A549 (cell line): ENCODE results near the gene DYSF. TPM values are rescaled to one million over a fixed set of nuclear protein-coding genes. Genes with fewer than 3 reads are reported as not detected.

Experiments used
- ATAC-seq, 2 experiments: fragments of 200-7000 bp in 1 of 2; fragments of >200 bp in 1 of 2; cut with Nextera tagmentation in 1 of 2; cut with Tn5 transposase in 1 of 2; 3 replicates each; pipeline versions ENCODE4 v1.8.0 to v1.9.1; 2018 to 2020; ENCODE audit warnings: mild to moderate bottlenecking in 1 of 2, moderate library complexity in 1 of 2
- CTCF ChIA-PET: fragments of 300-600 bp; sonication (Branson Sonifier 250); formaldehyde crosslinking; extraction: SDS; loops from one replicate; lab custom pipeline; 2021; ENCODE audit warnings: antibody characterized with exemption, inconsistent platforms; lab: Yijun Ruan, JAX
- POLR2A ChIA-PET: fragments of 350-600 bp; formaldehyde crosslinking; extraction: SDS; loops from one replicate; lab custom pipeline; 2021; ENCODE audit warnings: antibody characterized with exemption, inconsistent platforms; lab: Yijun Ruan, JAX
- DNase-seq, 2 experiments: peaks; one replicate each; pipeline versions ENCODE4 v3.0.0 to v3.0.0-alpha.2; 2011 to 2016; ENCODE audit warnings: low read depth in 1 of 2, low spot score in 1 of 2
- FAIRE-seq: peaks from 2 replicates; lab custom pipeline; 2011; peaks lifted over from hg19 to GRCh38; lab: Jason Lieb, UNC
- H3K27ac ChIP-seq, 2 experiments: fragments of >200 bp; sonication (Bioruptor Twin); formaldehyde crosslinking; 3 replicates each; pipeline ENCODE4 v1.5.1; 2016 to 2017
- H3K4me1 ChIP-seq: fragments of >200 bp; sonication (Bioruptor Twin); formaldehyde crosslinking; 3 replicates; pipeline ENCODE4 v1.6.1; 2016
- H3K4me2 ChIP-seq: fragments of >200 bp; sonication (Bioruptor Twin); formaldehyde crosslinking; 3 replicates; pipeline ENCODE4 v1.6.1; 2016
- H3K4me3 ChIP-seq: fragments of >200 bp; sonication (Bioruptor Twin); formaldehyde crosslinking; 3 replicates; pipeline ENCODE4 v1.5.1; 2016
- H3K9me3 ChIP-seq: fragments of >200 bp; sonication (Bioruptor Twin); formaldehyde crosslinking; 3 replicates; pipeline ENCODE4 v1.6.1; 2016
- BHLHE40 ChIP-seq: IDR thresholded peaks from 2 replicates; pipeline ENCODE4 v1.6.1; 2012; ENCODE audit warnings: low read depth, low read length, inconsistent platforms
- CBX2 ChIP-seq: fragments of 200-600 bp; sonication (generic); IDR thresholded peaks from 2 replicates; pipeline ENCODE4 v1.6.1; 2016; ENCODE audit warnings: low read depth, mild to moderate bottlenecking, borderline replicate concordance
- CBX8 ChIP-seq: fragments of 200-600 bp; sonication (generic); IDR thresholded peaks from 2 replicates; pipeline ENCODE4 v1.6.1; 2016
- CEBPB ChIP-seq, 2 experiments: fragments of >200 bp in 1 of 2; sonication (Bioruptor Twin) in 1 of 2; formaldehyde crosslinking in 1 of 2; IDR thresholded peaks; 2 replicates each; pipeline ENCODE4 v1.6.1; 2012 to 2016
- CHD4 ChIP-seq: fragments of 200-600 bp; sonication (generic); IDR thresholded peaks from 2 replicates; pipeline ENCODE4 v1.6.1; 2016; ENCODE audit warnings: antibody characterized with exemption, mild to moderate bottlenecking, borderline replicate concordance
- EHF ChIP-seq: fragments of 250-450 bp; sonication (Bioruptor Pico); IDR thresholded peaks from 2 replicates; pipeline ENCODE4 v1.5.0; 2020; ENCODE audit warnings: mild to moderate bottlenecking
- EHMT2 ChIP-seq: fragments of 200-600 bp; sonication (generic); IDR thresholded peaks from 2 replicates; pipeline ENCODE4 v1.6.1; 2016; ENCODE audit warnings: antibody characterized with exemption, low read depth, mild to moderate bottlenecking, moderate library complexity
- EP300 ChIP-seq, 2 experiments: fragments of >200 bp; sonication (Bioruptor Twin); formaldehyde crosslinking; IDR thresholded peaks; 2 replicates in 1 of 2; 3 replicates in 1 of 2; pipeline ENCODE4 v1.6.1; 2016 to 2017
- ESRRA ChIP-seq: fragments of 150-350 bp; IDR thresholded peaks from 2 replicates; pipeline ENCODE4 v1.6.1; 2014; ENCODE audit warnings: mild to moderate bottlenecking, low read length, borderline replicate concordance
- FOSL2 ChIP-seq, 2 experiments: fragments of 450-650 bp in 1 of 2; fragments of >200 bp in 1 of 2; sonication (Bioruptor Twin) in 1 of 2; formaldehyde crosslinking; IDR thresholded peaks; 2 replicates each; pipeline versions ENCODE4 v1.5.0 to v1.6.1; 2016 to 2020; ENCODE audit warnings: mild to moderate bottlenecking in 1 of 2, moderate library complexity in 1 of 2
- HDAC2 ChIP-seq: fragments of 200-600 bp; sonication (generic); IDR thresholded peaks from 2 replicates; pipeline ENCODE4 v1.6.1; 2016
- HOXB13 ChIP-seq: fragments of 250-450 bp; sonication (Bioruptor Pico); IDR thresholded peaks from 2 replicates; pipeline ENCODE4 v1.5.0; 2020; ENCODE audit warnings: low read depth, mild to moderate bottlenecking, moderate library complexity
- HOXB5 ChIP-seq: fragments of 250-450 bp; sonication (Bioruptor Pico); IDR thresholded peaks from 2 replicates; pipeline ENCODE4 v1.5.0; 2020; ENCODE audit warnings: mild to moderate bottlenecking, moderate library complexity
- JUNB ChIP-seq: fragments of >200 bp; sonication (Bioruptor Twin); formaldehyde crosslinking; IDR thresholded peaks from 2 replicates; pipeline ENCODE4 v1.6.1; 2016
- MAFK ChIP-seq: fragments of 450-650 bp; IDR thresholded peaks from 2 replicates; pipeline ENCODE4 v1.6.1; 2014; ENCODE audit not compliant: partially characterized antibody
- MAZ ChIP-seq: fragments of 150-350 bp; IDR thresholded peaks from 2 replicates; pipeline ENCODE4 v1.6.1; 2014; ENCODE audit warnings: antibody characterized with exemption, low read depth, low read length, borderline replicate concordance
- NFE2L2 ChIP-seq: fragments of 150-350 bp; conservative IDR thresholded peaks from 2 replicates; pipeline ENCODE4 v1.6.1; 2014; ENCODE audit warnings: low read length
- PHF8 ChIP-seq: fragments of 200-600 bp; sonication (generic); IDR thresholded peaks from 2 replicates; pipeline ENCODE4 v1.6.1; 2016; ENCODE audit warnings: low read depth, mild to moderate bottlenecking, antibody characterized with exemption, moderate library complexity, borderline replicate concordance
- POLR2A ChIP-seq: IDR thresholded peaks from 2 replicates; pipeline ENCODE4 v1.6.1; 2012; ENCODE audit warnings: mild to moderate bottlenecking, low read length
- RFX5 ChIP-seq: fragments of 450-650 bp; IDR thresholded peaks from 2 replicates; pipeline ENCODE4 v1.7.1; 2014; ENCODE audit warnings: antibody characterized with exemption, mild to moderate bottlenecking, moderate library complexity
- RNF2 ChIP-seq: fragments of 200-600 bp; sonication (generic); IDR thresholded peaks from 2 replicates; pipeline ENCODE4 v1.6.1; 2016; ENCODE audit warnings: low read depth, mild to moderate bottlenecking, antibody characterized with exemption, moderate library complexity, borderline replicate concordance
- ZNF302 ChIP-seq: fragments of 250-450 bp; sonication (Bioruptor Pico); IDR thresholded peaks from 2 replicates; pipeline ENCODE4 v1.9.0; 2021; ENCODE audit warnings: inconsistent platforms, mild to moderate bottlenecking, moderate library complexity
- WGBS: methylation state at CpG from one replicate; pipeline ENCODE4 v1.1.6; 2017; ENCODE audit errors: missing lambda C conversion rate; 5-methylcytosine and 5-hydroxymethylcytosine counted together
- polyA plus RNA-seq, 4 experiments: library from polyadenylated mRNA; depleted of rRNA in 3 of 4; stranded (reverse); fragments of >200 nt; fragmentation: RNase III in 1 of 4; extraction: RNeasy Plus Mini Kit Qiagen cat#74134 plus additional on column Dnase treatment in 1 of 4; gene quantifications; 2 replicates in 3 of 4; 3 replicates in 1 of 4; pipeline ENCODE4 v1.2.3, GENCODE V29; 2011 to 2017
- TF ChIP-seq, protein P1 (sequence below): fragments of 250-450 bp; sonication (Bioruptor Pico); IDR thresholded peaks from 2 replicates; pipeline ENCODE4 v1.5.0; 2020; ENCODE audit warnings: low read depth, mild to moderate bottlenecking, moderate library complexity
- TF ChIP-seq, protein P2 (sequence below): IDR thresholded peaks from 2 replicates; pipeline ENCODE4 v1.6.1; 2012; ENCODE audit warnings: low read depth, borderline replicate concordance
- TF ChIP-seq, protein P3 (sequence below): fragments of >200 bp; sonication (Bioruptor Twin); formaldehyde crosslinking; IDR thresholded peaks from 2 replicates; pipeline ENCODE4 v1.6.1; 2016
- TF ChIP-seq, protein P4 (sequence below): fragments of 200-600 bp; sonication (generic); IDR thresholded peaks from 2 replicates; pipeline ENCODE4 v1.6.1; 2016; ENCODE audit warnings: antibody characterized with exemption, mild to moderate bottlenecking, moderate library complexity

Gene DYSF
- polyA plus RNA-seq, 2 of the 4 experiments (the other 2 are of a cell fraction), result 0.36 to 0.98 TPM

DNA sequence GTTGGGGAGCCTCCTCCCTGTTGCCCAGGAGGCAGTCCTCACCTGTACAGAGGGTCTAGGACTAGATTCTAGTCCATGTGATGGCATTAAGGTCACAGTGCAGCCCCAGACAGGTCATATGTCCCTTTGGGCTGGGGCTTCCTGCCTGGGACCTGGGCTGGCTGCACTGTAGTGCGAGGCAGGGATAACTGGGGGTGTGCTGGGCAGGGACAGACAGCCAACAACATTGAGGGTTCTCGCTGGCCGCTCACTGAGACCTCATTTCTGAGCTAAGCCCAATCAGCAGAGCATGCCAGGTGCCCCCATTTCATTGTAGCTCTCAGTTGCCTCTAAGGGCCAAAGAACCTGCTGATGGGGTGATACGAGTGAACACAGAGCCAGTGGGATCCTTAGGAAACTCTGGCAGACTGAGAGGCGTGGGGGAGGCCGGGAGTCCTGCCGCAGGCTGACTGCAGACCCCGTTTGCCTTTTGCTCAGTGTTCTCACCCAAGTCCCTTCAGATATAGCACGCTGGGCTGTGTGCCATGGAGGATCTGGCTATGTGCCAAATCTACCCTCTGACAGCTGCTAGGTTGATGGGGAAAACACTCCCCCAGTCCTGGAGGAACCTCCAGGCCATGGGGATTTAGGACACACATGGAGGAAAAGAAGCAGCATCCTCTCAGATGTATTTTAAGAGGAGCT is 51.9 kb downstream of the DYSF start (continued):
- no peak for TF ChIP-seq FOSL2 (IDR thresholded peaks at IDR 0.05)
- TF ChIP-seq FOSL2 (CRISPR knock-in tag; IDR thresholded peaks at IDR 0.05), result no peak
- TF ChIP-seq, all 56 proteins: peak for 0

DNA sequence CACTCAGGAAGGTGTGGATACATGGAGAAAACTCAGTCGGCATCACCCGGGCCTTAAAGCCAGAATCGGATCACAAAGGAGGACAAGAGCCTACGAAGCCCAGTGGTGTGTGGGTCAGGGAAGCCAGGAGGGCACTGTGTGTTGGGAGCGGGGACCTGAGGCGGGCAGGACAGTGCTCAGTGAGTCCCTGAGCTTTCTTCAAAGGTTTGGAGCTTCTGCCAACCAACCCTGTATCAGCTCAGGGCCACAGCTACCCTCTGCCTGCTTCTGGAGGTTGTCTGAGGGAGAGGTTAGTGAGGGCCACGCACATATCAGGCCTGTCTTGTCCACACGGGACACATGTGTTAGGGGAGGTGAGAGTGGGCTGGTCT is 52.4 kb downstream of the DYSF start:
- DNase-seq (no peak), ATAC-seq (no peak), FAIRE-seq (no peak)
- POLR2A ChIA-PET, result no interaction called here
- no peak overlapping the region for H3K4me3 ChIP-seq
- TF ChIP-seq JUNB, result no peak
- TF ChIP-seq EHF (CRISPR knock-in tag), result no peak
- no peak for TF ChIP-seq HOXB5
- no peak for TF ChIP-seq HOXB13
- TF ChIP-seq EHMT2, result no peak
- TF ChIP-seq RFX5, result no peak
- no peak for TF ChIP-seq ZNF302 (CRISPR knock-in tag)
- TF ChIP-seq, protein P1, sequence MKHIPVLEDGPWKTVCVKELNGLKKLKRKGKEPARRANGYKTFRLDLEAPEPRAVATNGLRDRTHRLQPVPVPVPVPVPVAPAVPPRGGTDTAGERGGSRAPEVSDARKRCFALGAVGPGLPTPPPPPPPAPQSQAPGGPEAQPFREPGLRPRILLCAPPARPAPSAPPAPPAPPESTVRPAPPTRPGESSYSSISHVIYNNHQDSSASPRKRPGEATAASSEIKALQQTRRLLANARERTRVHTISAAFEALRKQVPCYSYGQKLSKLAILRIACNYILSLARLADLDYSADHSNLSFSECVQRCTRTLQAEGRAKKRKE, result no peak
- no peak for TF ChIP-seq CBX8
- no peak for TF ChIP-seq POLR2A
- no peak for TF ChIP-seq EP300 (IDR thresholded peaks at IDR 0.05)
- no peak for TF ChIP-seq MAFK
- no peak for TF ChIP-seq BHLHE40
- TF ChIP-seq, protein P2, sequence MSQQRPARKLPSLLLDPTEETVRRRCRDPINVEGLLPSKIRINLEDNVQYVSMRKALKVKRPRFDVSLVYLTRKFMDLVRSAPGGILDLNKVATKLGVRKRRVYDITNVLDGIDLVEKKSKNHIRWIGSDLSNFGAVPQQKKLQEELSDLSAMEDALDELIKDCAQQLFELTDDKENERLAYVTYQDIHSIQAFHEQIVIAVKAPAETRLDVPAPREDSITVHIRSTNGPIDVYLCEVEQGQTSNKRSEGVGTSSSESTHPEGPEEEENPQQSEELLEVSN, result no peak
- no peak overlapping the region for H3K4me2 ChIP-seq
- H3K4me1 ChIP-seq, result no peaks in the 10 kb centered on the region
- CTCF ChIA-PET, result interaction anchor here (0.9 to 13.5 kb wide), 10 partner anchors 9 to 280 kb away, joined by 3 to 311 read pairs (median 4); no protein-coding TSS in a partner anchor
- H3K9me3 ChIP-seq, result no peaks in the 10 kb centered on the region
- no peak overlapping the region for H3K27ac ChIP-seq
- 65% methylated on average over 8 of the region's 8 CpGs for WGBS

DNA sequence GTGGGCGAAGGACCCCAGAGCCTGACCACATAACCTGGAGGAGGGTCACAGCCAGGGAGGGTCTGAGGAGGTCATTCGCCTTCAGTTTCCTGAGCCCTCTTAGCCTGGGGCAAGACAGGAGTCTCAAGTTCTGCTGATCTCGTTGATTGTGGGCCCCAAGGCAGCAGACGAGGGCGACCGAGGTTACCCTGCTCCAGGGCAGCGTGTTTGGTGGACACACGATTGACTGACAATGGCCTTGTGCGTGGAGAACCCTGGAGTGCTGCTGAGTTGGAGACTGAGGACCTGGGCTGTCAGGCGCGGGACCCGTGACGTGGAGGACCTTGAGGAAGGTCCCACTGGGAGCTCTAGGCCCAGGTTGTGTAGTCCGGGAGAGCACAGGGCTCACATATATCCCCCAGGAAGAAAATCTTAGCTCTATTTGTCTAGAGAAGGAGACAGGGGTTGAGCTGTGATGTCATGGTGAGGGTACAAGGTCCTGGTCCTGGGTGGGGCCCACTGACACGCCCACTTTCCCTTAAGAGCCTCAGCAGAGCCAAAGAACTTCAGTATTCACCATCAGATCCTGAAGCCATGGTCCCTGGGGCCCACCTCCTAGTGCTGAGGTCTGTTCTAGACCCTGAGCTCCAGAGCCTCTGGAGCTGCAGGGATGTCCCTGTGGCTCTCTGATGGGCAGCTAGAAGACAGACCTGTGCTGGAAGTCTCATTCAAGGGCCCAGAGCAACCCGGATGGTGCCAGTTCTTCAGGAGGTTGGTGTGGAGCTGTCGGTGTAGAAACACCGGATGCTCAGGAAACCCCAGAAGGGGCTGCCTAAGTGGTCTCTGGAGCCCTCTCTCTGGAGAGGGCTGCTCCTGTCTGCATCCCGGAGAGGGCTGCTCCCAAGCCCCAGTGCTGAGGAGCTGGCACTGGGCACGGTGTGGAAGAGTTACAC is 53.1 kb downstream of the DYSF start:
- FAIRE-seq, result no peak
- CTCF ChIA-PET, result interaction anchor here (0.7 to 13.5 kb wide), 14 partner anchors 8 to 349 kb away, joined by 3 to 311 read pairs (median 4); partner anchors contain the start of gene ZNF638
- no peak for TF ChIP-seq ZNF302 (CRISPR knock-in tag)
- TF ChIP-seq HDAC2, result no peak
- TF ChIP-seq, protein P3, sequence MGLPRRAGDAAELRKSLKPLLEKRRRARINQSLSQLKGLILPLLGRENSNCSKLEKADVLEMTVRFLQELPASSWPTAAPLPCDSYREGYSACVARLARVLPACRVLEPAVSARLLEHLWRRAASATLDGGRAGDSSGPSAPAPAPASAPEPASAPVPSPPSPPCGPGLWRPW, result no peak
- no peak for TF ChIP-seq CHD4
- 66% methylated on average over 20 of the region's 20 CpGs for WGBS
- no peak overlapping the region for H3K4me3 ChIP-seq
- no peak overlapping the region for H3K27ac ChIP-seq
- no peak overlapping the region for H3K4me2 ChIP-seq
- H3K4me1 ChIP-seq, result no peaks in the 10 kb centered on the region
- H3K9me3 ChIP-seq, result no peaks in the 10 kb centered on the region
- ATAC-seq, result no peak
- no peak for DNase-seq
- POLR2A ChIA-PET, result no interaction called here

DNA sequence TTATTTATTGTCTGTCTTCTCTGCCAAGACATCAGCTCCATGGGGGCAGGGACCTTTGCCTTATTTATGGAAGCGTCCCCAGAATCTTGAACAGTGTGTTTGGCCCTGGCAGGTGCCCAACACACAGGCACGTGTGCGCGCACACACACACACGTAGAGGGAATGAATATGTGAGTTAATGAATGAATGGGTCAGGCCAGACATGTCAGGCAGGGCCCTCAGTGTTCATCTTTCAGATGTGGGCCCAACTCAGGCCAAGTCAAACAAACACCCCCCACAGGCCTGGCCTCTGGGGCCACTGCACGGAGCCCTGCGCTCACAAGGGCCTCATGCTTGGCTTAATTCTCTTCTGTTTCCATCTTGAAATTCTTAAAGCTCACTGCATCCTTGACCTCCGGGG is 54.1 kb downstream of the DYSF start:
- Histone ChIP-seq H3K4me1 (no peaks in the 10 kb centered on the region), H3K27ac (no peak overlapping the region), H3K4me3 (no peak overlapping the region), H3K9me3 (no peaks in the 10 kb centered on the region), H3K4me2 (no peak overlapping the region)
- FAIRE-seq (no peak), DNase-seq (no peak), ATAC-seq (no peak)
- ChIA-PET CTCF (interaction anchor here (0.9 to 13.5 kb wide), 9 partner anchors 8 to 350 kb away, joined by 3 to 311 read pairs (median 6); partner anchors contain the start of gene ZNF638), POLR2A (no interaction called here)
- WGBS, result 81% methylated on average over 8 of the region's 8 CpGs
- TF ChIP-seq PHF8 (no peak), NFE2L2 (no peak), HOXB13 (no peak), ESRRA (no peak), CEBPB (IDR thresholded peaks at IDR 0.05) (no peak), CBX2 (no peak), MAZ (no peak), RNF2 (no peak)
- TF ChIP-seq, protein P3, result no peak
- TF ChIP-seq, protein P4, sequence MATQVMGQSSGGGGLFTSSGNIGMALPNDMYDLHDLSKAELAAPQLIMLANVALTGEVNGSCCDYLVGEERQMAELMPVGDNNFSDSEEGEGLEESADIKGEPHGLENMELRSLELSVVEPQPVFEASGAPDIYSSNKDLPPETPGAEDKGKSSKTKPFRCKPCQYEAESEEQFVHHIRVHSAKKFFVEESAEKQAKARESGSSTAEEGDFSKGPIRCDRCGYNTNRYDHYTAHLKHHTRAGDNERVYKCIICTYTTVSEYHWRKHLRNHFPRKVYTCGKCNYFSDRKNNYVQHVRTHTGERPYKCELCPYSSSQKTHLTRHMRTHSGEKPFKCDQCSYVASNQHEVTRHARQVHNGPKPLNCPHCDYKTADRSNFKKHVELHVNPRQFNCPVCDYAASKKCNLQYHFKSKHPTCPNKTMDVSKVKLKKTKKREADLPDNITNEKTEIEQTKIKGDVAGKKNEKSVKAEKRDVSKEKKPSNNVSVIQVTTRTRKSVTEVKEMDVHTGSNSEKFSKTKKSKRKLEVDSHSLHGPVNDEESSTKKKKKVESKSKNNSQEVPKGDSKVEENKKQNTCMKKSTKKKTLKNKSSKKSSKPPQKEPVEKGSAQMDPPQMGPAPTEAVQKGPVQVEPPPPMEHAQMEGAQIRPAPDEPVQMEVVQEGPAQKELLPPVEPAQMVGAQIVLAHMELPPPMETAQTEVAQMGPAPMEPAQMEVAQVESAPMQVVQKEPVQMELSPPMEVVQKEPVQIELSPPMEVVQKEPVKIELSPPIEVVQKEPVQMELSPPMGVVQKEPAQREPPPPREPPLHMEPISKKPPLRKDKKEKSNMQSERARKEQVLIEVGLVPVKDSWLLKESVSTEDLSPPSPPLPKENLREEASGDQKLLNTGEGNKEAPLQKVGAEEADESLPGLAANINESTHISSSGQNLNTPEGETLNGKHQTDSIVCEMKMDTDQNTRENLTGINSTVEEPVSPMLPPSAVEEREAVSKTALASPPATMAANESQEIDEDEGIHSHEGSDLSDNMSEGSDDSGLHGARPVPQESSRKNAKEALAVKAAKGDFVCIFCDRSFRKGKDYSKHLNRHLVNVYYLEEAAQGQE, result no peak
